OCI-LY7 (cell line): ENCODE results near the gene CDK14. TPM values are rescaled to one million over a fixed set of nuclear protein-coding genes. Genes with fewer than 3 reads are reported as not detected.

Experiments
- BruUV-seq: library from RNA; stranded (reverse); fragments of 400-500 nt; replicated peaks from 2 replicates; lab custom pipeline; 2021; lab: Mats Ljungman, UMichigan
- CTCF ChIA-PET: fragments of 300-600 bp; sonication (Branson Sonifier 250); formaldehyde crosslinking; loops from one replicate; lab custom pipeline; 2022; ENCODE audit warnings: antibody characterized with exemption; ENCODE audit not compliant: unreplicated experiment; lab: Charles Lee
- POLR2A ChIA-PET: fragments of 300-600 bp; sonication (Branson Sonifier 250); formaldehyde crosslinking; loops from one replicate; lab custom pipeline; 2022; ENCODE audit warnings: antibody characterized with exemption; lab: Charles Lee
- DNase-seq: peaks from one replicate; pipeline ENCODE4 v3.0.0-alpha.2; 2015; ENCODE audit warnings: low spot score
- H2AFZ ChIP-seq: fragments of 200-600 bp; sonication (generic), shearing (Covaris generic); 2 replicates; pipeline ENCODE4 v1.6.1; 2014; ENCODE audit warnings: mild to moderate bottlenecking, antibody characterized with exemption, low read length, moderate library complexity
- H3K27ac ChIP-seq: fragments of 200-600 bp; sonication (generic); 2 replicates; pipeline ENCODE4 v1.5.1; 2014; ENCODE audit warnings: mixed run types, low read depth, mild to moderate bottlenecking, moderate library complexity, low read length, inconsistent platforms; ENCODE audit not compliant: poor library complexity, severe bottlenecking
- H3K36me3 ChIP-seq: fragments of 200-600 bp; sonication (generic); 2 replicates; pipeline ENCODE4 v1.6.1; 2014; ENCODE audit warnings: mild to moderate bottlenecking, antibody characterized with exemption, low read length, moderate library complexity, mixed read lengths; ENCODE audit not compliant: insufficient read depth
- H3K4me1 ChIP-seq: fragments of 200-600 bp; sonication (generic); 2 replicates; pipeline ENCODE4 v1.5.1; 2014; ENCODE audit warnings: mild to moderate bottlenecking, low read length; ENCODE audit not compliant: insufficient read depth, poor library complexity, severe bottlenecking
- H3K4me2 ChIP-seq: fragments of 200-600 bp; sonication (generic); 2 replicates; pipeline ENCODE4 v1.6.1; 2014; ENCODE audit warnings: mild to moderate bottlenecking, low read length
- H3K4me3 ChIP-seq: fragments of 200-600 bp; sonication (generic); 2 replicates; pipeline ENCODE4 v1.5.1; 2014; ENCODE audit warnings: mild to moderate bottlenecking, low read depth, low read length; ENCODE audit not compliant: poor library complexity, severe bottlenecking
- H3K79me2 ChIP-seq: fragments of 200-600 bp; sonication (generic); 2 replicates; pipeline ENCODE4 v1.6.1; 2016; ENCODE audit warnings: low read depth, mild to moderate bottlenecking, low read length, moderate library complexity, mixed read lengths; ENCODE audit not compliant: insufficient read depth
- H3K9me2 ChIP-seq: fragments of 200-600 bp; sonication (generic); 2 replicates; pipeline ENCODE4 v1.6.1; 2016; ENCODE audit warnings: mild to moderate bottlenecking, low read length, mixed read lengths; ENCODE audit not compliant: insufficient read depth
- H3K9me3 ChIP-seq: fragments of 200-600 bp; sonication (generic); 2 replicates; pipeline ENCODE4 v1.6.1; 2014; ENCODE audit warnings: mild to moderate bottlenecking, mixed run types, low read length, mixed read lengths
- H4K20me1 ChIP-seq: fragments of 200-600 bp; sonication (generic); 2 replicates; pipeline ENCODE4 v1.6.1; 2014; ENCODE audit warnings: mild to moderate bottlenecking, antibody characterized with exemption, low read length, moderate library complexity, mixed read lengths; ENCODE audit not compliant: insufficient read depth
- CTCF ChIP-seq: fragments of 200-600 bp; sonication (generic); conservative IDR thresholded peaks from 2 replicates; pipeline ENCODE4 v1.5.1; 2014; ENCODE audit warnings: mild to moderate bottlenecking, antibody characterized with exemption, low read length, moderate library complexity, mixed read lengths
- EZH2phosphoT487 ChIP-seq: fragments of 200-600 bp; sonication (generic); IDR thresholded peaks from 2 replicates; pipeline ENCODE4 v1.6.1; 2018; ENCODE audit warnings: low read depth, borderline replicate concordance, mild to moderate bottlenecking, mixed run types, antibody characterized with exemption, low read length, moderate library complexity, mixed read lengths
- intact Hi-C: fragments of 100-400 bp; cut with micrococcal nuclease; formaldehyde crosslinking; loops from one replicate; pipeline ENCODE4 v1.10.0; 2022; ENCODE audit not compliant: unreplicated experiment
- total RNA-seq, 2 experiments: library from RNA; depleted of rRNA in 1 of 2; stranded (reverse); fragments of >200 nt in 1 of 2; shearing (Covaris generic) in 1 of 2; gene quantifications; 2 replicates each; pipeline ENCODE4 v1.2.3, GENCODE V29; 2014 to 2022

Gene CDK14
- total RNA-seq, 2 experiments from 2014 or later = 90.7 to 111 TPM

GRCh38 chr7:90977056-90977455 is 380.9 kb downstream of the CDK14 start:
- Histone ChIP-seq H3K4me1 (no peaks in the 10 kb centered on the region), H3K9me2 (no peaks in the 10 kb centered on the region), H3K9me3 (peaks cover 26% of the 10 kb centered on the region; the same call in 1 of the 2 replicates), H3K4me3 (no peak overlapping the region), H3K27ac (no peak overlapping the region), H4K20me1 (no peaks in the 10 kb centered on the region), H3K36me3 (peaks cover 60% of the 10 kb centered on the region), H3K79me2 (no peaks in the 10 kb centered on the region), H2AFZ (no peak overlapping the region), H3K4me2 (no peak overlapping the region)
- no peak for DNase-seq
- intact Hi-C loops = no loop called here
- no peak for TF ChIP-seq EZH2phosphoT487
- TF ChIP-seq CTCF = no peak
- CTCF ChIA-PET = no interaction called here
- no TSS peak for BruUV-seq
- POLR2A ChIA-PET = interaction anchor here (0.7 to 2.2 kb wide), 5 partner anchors 12 to 136 kb away, joined by 3 to 6 read pairs (median 3); no protein-coding TSS in a partner anchor

- no peaks in the 10 kb centered on the region for H3K79me2 ChIP-seq
- H2AFZ ChIP-seq = no peak overlapping the region
- H3K36me3 ChIP-seq = peaks cover 78% of the 10 kb centered on the region
- no peak overlapping the region for H3K27ac ChIP-seq
- peaks cover 32% of the 10 kb centered on the region; the same call in 1 of the 2 replicates for H3K9me3 ChIP-seq
- no peaks in the 10 kb centered on the region for H4K20me1 ChIP-seq
- no peaks in the 10 kb centered on the region for H3K9me2 ChIP-seq
- POLR2A ChIA-PET = interaction anchor here (0.6 to 1.3 kb wide), 6 partner anchors 14 to 468 kb away, joined by 3 to 4 read pairs (median 3); no protein-coding TSS in a partner anchor
- no peak overlapping the region for H3K4me2 ChIP-seq
- CTCF ChIA-PET = no interaction called here
- H3K4me1 ChIP-seq = no peaks in the 10 kb centered on the region
- TF ChIP-seq EZH2phosphoT487 (no peak), CTCF (no peak)
- no peak for DNase-seq
- BruUV-seq = no TSS peak
- no peak overlapping the region for H3K4me3 ChIP-seq
- intact Hi-C loops = no loop called here
Observed at GRCh38 chr7:90980545-90980944, 384.4 kb downstream of the CDK14 start.

GRCh38 chr7:90982228-90982627 is 386.1 kb downstream of the CDK14 start:
- Histone ChIP-seq H4K20me1 (no peaks in the 10 kb centered on the region), H3K79me2 (no peaks in the 10 kb centered on the region), H3K27ac (no peak overlapping the region), H3K4me2 (no peak overlapping the region), H3K4me3 (no peak overlapping the region), H2AFZ (no peak overlapping the region), H3K9me3 (peaks cover 21% of the 10 kb centered on the region; the same call in 1 of the 2 replicates), H3K4me1 (no peaks in the 10 kb centered on the region), H3K9me2 (no peaks in the 10 kb centered on the region), H3K36me3 (peaks cover 72% of the 10 kb centered on the region)
- TF ChIP-seq CTCF (no peak), EZH2phosphoT487 (no peak)
- ChIA-PET CTCF (no interaction called here), POLR2A (no interaction called here)
- no peak for DNase-seq
- intact Hi-C loops = no loop called here
- BruUV-seq = no TSS peak
